ENCODE data around the gene DAPK1.

The DAPK1 gene

GRCh38 chr9:87618226-87618625, 120.6 kb downstream of the DAPK1 start:
- DNase-seq, result no peak

GRCh38 chr9:87618931-87619330, 121.3 kb downstream of the DAPK1 start:
- DNase-seq, result no peak

- DNase-seq, result no peak
Measured at GRCh38 chr9:87619346-87619745, 121.7 kb downstream of the DAPK1 start.

- DNase-seq, result peak; percentile 46
Measured at GRCh38 chr9:87620731-87621322, 123.2 kb downstream of the DAPK1 start.

GRCh38 chr9:87622098-87622497, 124.4 kb downstream of the DAPK1 start:
- DNase-seq, result no peak

GRCh38 chr9:87622923-87623322, 125.3 kb downstream of the DAPK1 start:
- DNase-seq, result no peak

- DNase-seq, result no peak
Measured at GRCh38 chr9:87628346-87628745, 130.7 kb downstream of the DAPK1 start.

GRCh38 chr9:87629104-87629503, 131.4 kb downstream of the DAPK1 start:
- DNase-seq, result no peak

GRCh38 chr9:87630266-87630665, 132.6 kb downstream of the DAPK1 start:
- DNase-seq, result no peak

- no peak for DNase-seq
Measured at GRCh38 chr9:87630846-87631245, 133.2 kb downstream of the DAPK1 start.

- DNase-seq, result no peak
Measured at GRCh38 chr9:87635656-87636501, 138.2 kb downstream of the DAPK1 start.

GRCh38 chr9:87638292-87638691, 140.6 kb downstream of the DAPK1 start:
- no peak for DNase-seq

GRCh38 chr9:87639949-87640348, 142.3 kb downstream of the DAPK1 start:
- no peak for DNase-seq

- DNase-seq, result no peak
Measured at GRCh38 chr9:87640385-87640795, 142.7 kb downstream of the DAPK1 start.

GRCh38 chr9:87641067-87641466, 143.4 kb downstream of the DAPK1 start:
- no peak for DNase-seq

- DNase-seq, result no peak
Measured at GRCh38 chr9:87642330-87643106, 144.9 kb downstream of the DAPK1 start.

- no peak for DNase-seq
Measured at GRCh38 chr9:87643107-87643650, 145.5 kb downstream of the DAPK1 start.

- DNase-seq, result no peak
Measured at GRCh38 chr9:87643778-87644570, 146.3 kb downstream of the DAPK1 start.

- DNase-seq, result no peak
Measured at GRCh38 chr9:87644659-87645058, 147.0 kb downstream of the DAPK1 start.

- DNase-seq, result no peak
Measured at GRCh38 chr9:87646546-87646945, 148.9 kb downstream of the DAPK1 start.

- DNase-seq, result no peak
Measured at GRCh38 chr9:87647114-87647513, 149.4 kb downstream of the DAPK1 start.

- DNase-seq, result no peak
Measured at GRCh38 chr9:87648606-87649005, 150.9 kb downstream of the DAPK1 start.

Data from NCI-H1417 treated with DMSO at 0.1 percent for 48 hours (cell line).